GM13977 (cell line): ENCODE measurements around the gene SMARCA4.

ENCODE experiments used
- DNase-seq: peaks from one replicate; pipeline ENCODE4 v3.0.0; 2012; ENCODE audit warnings: low spot score
- CTCF ChIP-seq: IDR thresholded peaks from 2 replicates; pipeline ENCODE4 v1.5.1; 2012; ENCODE audit warnings: mild to moderate bottlenecking, control low read depth; ENCODE audit not compliant: insufficient read depth; ENCODE audit errors: extremely low read depth, missing control alignments
- in situ Hi-C: fragments of 300-500 bp; cut with MboI; formaldehyde crosslinking; loops from one replicate; pipeline ENCODE4 v1.12.0; 2022; ENCODE audit warnings: low sequenced_read_pairs, low pct_unique_long_range_greater_than_20kb, mixed read lengths, inconsistent platforms; ENCODE audit not compliant: unreplicated experiment

Gene SMARCA4

DNA sequence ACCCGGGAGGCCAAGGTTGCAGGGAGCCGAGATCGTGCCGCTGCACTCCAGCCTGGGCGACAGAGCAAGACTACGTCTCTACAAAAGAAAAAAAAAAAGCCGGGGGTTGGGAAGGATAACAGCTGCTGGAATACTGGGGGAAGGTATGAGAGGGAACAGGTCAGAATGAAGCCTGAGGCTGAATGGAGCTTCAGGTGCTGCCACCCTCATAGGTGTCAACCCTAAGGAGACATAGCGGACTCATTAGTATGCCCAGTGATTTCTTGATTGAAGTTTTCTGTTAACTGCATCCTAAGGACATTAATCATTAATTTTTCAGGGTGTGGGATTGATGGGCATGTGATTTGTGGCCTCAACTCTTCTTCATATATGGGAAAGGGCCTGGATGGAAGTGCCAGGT lies 6.0 kb downstream of the SMARCA4 start:
- DNase-seq, result no peak
- in situ Hi-C loops, result no loop called here

GRCh38 chr19:10968527-10969135 lies 7.8 kb downstream of the SMARCA4 start:
- DNase-seq, result peak; percentile 19
- peak; percentile 10 for TF ChIP-seq CTCF
- in situ Hi-C loops, result no loop called here

More for the DNA sequence above, 6.0 kb downstream of the SMARCA4 start:
- TF ChIP-seq CTCF, result no peak

GRCh38 chr19:10971107-10971726 lies 10.4 kb downstream of the SMARCA4 start:
- TF ChIP-seq CTCF, result no peak
- DNase-seq, result no peak
- in situ Hi-C loops, result no loop called here

DNA sequence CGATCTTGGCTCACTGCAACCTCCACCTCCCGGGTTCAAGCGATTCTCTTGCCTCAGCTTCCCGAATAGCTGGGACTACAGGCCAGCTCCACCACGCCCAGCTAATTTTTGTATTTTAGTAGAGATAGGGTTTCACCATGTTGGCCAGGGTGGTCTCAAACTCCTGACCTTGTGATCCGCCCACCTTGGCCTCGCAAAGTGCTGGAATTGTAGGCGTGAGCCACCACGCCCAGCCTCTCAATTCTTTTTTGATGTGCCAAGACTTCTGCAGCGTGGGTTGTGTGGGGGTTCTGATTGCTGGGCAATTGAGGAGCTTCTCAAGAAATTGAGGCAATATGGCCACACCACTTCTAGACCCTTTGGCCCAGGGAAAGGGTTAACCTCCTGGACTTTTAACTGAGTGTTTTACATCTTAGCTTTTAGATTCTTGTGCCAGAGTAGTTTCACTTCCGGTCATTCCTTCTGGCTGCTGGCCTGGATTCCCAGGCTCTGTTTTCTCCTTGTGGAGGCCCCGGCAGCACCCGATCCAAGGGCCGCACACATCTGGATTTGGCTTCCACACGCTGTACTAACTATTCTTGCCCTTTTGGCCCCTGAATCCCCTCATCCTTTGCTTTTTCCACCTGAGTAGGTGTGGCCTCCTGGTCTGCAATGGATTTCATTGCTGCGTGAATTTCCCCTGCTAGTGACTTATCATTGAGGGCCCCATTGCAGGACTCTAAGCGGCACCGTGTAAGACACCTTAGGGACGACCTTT lies 14.7 kb downstream of the SMARCA4 start:
- no peak for TF ChIP-seq CTCF
- in situ Hi-C loops, result no loop called here
- no peak for DNase-seq

DNA sequence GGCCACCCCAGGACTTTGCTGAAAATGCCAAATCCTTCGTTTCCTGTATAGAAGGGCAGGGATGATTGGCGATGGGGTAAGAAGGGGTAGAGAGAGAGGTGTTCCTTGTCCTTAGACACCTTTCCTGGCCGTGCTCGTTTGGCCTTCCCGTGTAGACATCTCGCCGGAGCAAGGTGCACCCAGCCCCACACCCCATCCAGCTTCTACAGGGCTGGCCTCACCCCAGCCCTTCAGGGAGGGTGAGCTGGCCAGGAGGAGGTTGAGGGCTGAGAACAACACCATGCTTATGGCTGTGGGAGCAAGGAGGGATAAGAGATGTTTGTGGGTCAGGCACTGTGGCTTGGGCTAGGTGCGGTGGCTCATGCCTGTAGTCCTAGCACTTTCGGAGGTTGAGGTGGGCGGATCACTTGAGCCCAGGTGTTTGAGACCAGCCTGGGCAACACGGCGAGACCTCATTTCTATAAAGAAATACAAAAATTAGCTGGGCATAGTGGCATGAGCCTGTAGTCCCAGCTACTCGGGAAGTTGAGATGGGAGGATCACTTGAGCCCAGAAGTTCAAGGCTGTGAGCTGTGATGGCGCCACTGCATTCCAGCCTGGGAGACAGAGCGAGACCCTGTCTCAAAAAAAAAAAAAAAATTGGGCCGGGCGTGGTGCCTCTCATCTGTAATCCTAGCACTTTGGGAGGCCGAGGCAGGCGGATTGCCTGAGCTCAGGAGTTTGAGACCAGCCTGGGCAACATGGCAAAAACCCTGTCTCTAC lies 15.5 kb downstream of the SMARCA4 start:
- no peak for TF ChIP-seq CTCF
- in situ Hi-C loops, result no loop called here
- no peak for DNase-seq

GRCh38 chr19:10977742-10978092 lies 16.9 kb downstream of the SMARCA4 start:
- DNase-seq, result no peak
- no peak for TF ChIP-seq CTCF
- in situ Hi-C loops, result no loop called here
